IPS-18a (cell line): ENCODE results near the gene ECM1.
A peak's percentile ranks its signal among the peaks of the same experiment; 100 is the strongest.

Source experiments
- H3K27ac ChIP-seq: one replicate; pipeline ENCODE4 v1.5.1; 2013; ENCODE audit warnings: low read length
- H3K27me3 ChIP-seq: one replicate; pipeline ENCODE4 v1.6.1; 2013; ENCODE audit warnings: mild to moderate bottlenecking, low read length; ENCODE audit not compliant: control insufficient read depth, insufficient read depth
- H3K36me3 ChIP-seq: one replicate; pipeline ENCODE4 v1.6.1; 2013; ENCODE audit warnings: low read depth, low read length; ENCODE audit not compliant: control insufficient read depth
- H3K4me1 ChIP-seq: one replicate; pipeline ENCODE4 v1.6.1; 2013; ENCODE audit warnings: low read depth, low read length; ENCODE audit not compliant: control insufficient read depth
- H3K4me3 ChIP-seq: one replicate; pipeline ENCODE4 v1.5.1; 2013; ENCODE audit warnings: low read length
- H3K9ac ChIP-seq: one replicate; pipeline ENCODE4 v1.6.1; 2013; ENCODE audit warnings: mild to moderate bottlenecking, low read length, moderate library complexity
- H3K9me3 ChIP-seq: one replicate; pipeline ENCODE4 v1.6.1; 2013; ENCODE audit warnings: low read depth, low read length; ENCODE audit not compliant: control insufficient read depth

Gene ECM1

DNA sequence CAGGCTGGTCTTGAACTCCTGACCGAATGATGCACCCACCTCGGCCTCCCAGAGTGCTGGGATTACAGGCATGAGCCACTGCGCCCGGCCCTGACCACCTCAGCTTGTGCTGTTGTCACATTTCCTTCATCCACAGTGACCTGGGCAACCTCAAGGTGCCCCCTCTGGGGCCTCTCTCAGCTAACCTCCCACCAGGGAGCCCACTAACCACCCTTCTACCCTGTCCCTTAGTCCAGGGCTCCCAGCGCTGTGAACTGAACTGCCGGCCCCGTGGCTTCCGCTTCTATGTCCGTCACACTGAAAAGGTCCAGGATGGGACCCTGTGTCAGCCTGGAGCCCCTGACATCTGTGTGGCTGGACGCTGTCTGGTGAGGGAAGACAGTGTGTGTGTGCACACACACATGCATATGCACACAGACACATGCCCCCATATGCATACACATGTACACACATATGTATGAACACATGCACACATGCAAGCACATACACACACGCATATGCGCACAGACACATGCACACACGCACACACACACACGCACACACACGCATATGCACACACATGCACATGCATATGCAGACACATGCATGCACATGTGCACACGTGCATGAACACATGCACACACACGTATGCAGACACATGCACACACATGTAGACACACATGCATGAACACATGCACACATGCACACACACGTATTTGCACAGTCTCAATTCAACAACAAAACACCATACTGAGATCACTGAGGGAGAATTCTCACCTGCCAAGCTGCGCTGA lies 47.5 kb downstream of the ECM1 start:
- Histone ChIP-seq H3K9ac (no peak overlapping the region), H3K36me3 (no peaks in the 10 kb centered on the region), H3K4me3 (no peak overlapping the region), H3K27me3 (no peaks in the 10 kb centered on the region), H3K27ac (no peak overlapping the region), H3K4me1 (peaks cover 10% of the 10 kb centered on the region), H3K9me3 (no peaks in the 10 kb centered on the region)

DNA sequence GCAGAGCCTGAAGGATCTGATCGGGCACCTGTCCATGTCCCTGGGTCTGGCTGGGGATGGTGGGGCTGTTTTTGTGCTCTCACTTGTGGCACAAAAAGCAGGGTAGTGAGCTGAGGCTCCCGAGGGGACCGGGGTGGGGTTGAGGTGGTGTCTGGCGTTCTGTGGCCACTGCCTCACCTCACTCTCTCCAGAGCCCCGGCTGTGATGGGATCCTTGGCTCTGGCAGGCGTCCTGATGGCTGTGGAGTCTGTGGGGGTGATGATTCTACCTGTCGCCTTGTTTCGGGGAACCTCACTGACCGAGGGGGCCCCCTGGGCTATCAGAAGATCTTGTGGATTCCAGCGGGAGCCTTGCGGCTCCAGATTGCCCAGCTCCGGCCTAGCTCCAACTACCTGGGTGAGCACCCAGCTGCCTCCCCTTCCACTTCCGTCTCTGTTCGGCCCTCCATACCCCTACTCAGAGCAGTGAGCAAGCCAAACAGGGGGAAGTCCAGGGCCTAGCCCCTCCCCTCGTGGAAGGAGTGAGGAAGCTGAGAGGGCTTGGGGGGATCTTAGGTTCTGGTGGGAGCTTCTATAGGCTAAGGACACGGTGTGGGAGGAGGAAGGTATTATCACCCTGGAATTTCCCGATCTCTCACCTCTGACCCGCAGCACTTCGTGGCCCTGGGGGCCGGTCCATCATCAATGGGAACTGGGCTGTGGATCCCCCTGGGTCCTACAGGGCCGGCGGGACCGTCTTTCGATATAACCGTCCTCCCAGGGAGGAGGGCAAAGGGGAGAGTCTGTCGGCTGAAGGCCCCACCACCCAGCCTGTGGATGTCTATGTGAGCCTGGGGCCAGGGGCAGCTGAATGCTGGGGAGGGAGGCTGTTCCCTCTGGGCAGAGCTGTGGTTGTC lies 48.3 kb downstream of the ECM1 start:
- Histone ChIP-seq H3K36me3 (no peaks in the 10 kb centered on the region), H3K27me3 (no peaks in the 10 kb centered on the region), H3K4me1 (peaks cover 15% of the 10 kb centered on the region), H3K9ac (no peak overlapping the region), H3K27ac (no peak overlapping the region), H3K4me3 (no peak overlapping the region), H3K9me3 (no peaks in the 10 kb centered on the region)

DNA sequence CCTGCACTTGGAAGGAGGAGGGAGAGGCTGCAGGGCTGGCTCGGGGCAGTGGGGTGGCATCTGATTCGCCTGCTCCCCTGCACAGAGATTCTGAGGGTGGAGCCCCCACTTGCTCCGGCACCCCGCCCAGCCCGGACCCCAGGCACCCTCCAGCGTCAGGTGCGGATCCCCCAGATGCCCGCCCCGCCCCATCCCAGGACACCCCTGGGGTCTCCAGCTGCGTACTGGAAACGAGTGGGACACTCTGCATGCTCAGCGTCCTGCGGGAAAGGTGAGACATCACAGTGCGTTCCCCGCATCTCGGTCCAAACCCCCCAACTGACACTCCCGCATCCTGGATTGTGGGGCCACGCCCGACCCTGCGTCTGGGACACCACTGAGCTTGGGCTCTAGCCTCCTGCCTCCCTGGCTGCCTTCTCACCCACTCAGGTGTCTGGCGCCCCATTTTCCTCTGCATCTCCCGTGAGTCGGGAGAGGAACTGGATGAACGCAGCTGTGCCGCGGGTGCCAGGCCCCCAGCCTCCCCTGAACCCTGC lies 49.2 kb downstream of the ECM1 start:
- Histone ChIP-seq H3K9ac (no peak overlapping the region), H3K36me3 (no peaks in the 10 kb centered on the region), H3K27ac (no peak overlapping the region), H3K9me3 (no peaks in the 10 kb centered on the region), H3K27me3 (no peaks in the 10 kb centered on the region), H3K4me3 (no peak overlapping the region), H3K4me1 (peaks cover 9% of the 10 kb centered on the region)

DNA sequence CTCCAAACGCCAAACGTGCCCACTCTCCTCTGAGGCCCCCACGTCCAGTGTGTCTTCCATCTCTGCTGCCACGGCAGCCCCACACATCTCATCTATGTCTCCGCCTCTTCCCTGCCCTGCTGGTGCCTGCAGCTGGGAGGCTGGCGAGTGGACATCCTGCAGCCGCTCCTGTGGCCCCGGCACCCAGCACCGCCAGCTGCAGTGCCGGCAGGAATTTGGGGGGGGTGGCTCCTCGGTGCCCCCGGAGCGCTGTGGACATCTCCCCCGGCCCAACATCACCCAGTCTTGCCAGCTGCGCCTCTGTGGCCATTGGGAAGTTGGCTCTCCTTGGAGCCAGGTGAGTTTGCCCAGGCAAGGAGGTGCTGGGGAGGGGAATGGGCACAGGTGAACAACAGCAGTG lies 49.9 kb downstream of the ECM1 start:
- peaks cover 16% of the 10 kb centered on the region for H3K4me1 ChIP-seq
- no peaks in the 10 kb centered on the region for H3K9me3 ChIP-seq
- H3K27me3 ChIP-seq: no peaks in the 10 kb centered on the region
- no peak overlapping the region for H3K4me3 ChIP-seq
- no peaks in the 10 kb centered on the region for H3K36me3 ChIP-seq
- H3K9ac ChIP-seq: no peak overlapping the region
- H3K27ac ChIP-seq: no peak overlapping the region

DNA sequence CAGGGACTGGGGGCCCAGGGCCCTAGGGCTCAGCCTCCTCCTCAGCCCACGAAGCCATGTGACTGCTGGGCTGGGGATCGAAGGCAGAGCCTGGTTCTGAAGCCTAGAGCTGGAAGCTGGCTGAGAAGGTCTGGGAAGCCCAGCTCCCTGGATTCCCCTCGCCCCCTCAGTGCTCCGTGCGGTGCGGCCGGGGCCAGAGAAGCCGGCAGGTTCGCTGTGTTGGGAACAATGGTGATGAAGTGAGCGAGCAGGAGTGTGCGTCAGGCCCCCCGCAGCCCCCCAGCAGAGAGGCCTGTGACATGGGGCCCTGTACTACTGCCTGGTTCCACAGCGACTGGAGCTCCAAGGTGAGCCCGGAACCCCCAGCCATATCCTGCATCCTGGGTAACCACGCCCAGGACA lies 50.4 kb downstream of the ECM1 start:
- Histone ChIP-seq H3K27me3 (no peaks in the 10 kb centered on the region), H3K9ac (no peak overlapping the region), H3K4me1 (peaks cover 21% of the 10 kb centered on the region), H3K36me3 (no peaks in the 10 kb centered on the region), H3K4me3 (no peak overlapping the region), H3K9me3 (no peaks in the 10 kb centered on the region), H3K27ac (no peak overlapping the region)

DNA sequence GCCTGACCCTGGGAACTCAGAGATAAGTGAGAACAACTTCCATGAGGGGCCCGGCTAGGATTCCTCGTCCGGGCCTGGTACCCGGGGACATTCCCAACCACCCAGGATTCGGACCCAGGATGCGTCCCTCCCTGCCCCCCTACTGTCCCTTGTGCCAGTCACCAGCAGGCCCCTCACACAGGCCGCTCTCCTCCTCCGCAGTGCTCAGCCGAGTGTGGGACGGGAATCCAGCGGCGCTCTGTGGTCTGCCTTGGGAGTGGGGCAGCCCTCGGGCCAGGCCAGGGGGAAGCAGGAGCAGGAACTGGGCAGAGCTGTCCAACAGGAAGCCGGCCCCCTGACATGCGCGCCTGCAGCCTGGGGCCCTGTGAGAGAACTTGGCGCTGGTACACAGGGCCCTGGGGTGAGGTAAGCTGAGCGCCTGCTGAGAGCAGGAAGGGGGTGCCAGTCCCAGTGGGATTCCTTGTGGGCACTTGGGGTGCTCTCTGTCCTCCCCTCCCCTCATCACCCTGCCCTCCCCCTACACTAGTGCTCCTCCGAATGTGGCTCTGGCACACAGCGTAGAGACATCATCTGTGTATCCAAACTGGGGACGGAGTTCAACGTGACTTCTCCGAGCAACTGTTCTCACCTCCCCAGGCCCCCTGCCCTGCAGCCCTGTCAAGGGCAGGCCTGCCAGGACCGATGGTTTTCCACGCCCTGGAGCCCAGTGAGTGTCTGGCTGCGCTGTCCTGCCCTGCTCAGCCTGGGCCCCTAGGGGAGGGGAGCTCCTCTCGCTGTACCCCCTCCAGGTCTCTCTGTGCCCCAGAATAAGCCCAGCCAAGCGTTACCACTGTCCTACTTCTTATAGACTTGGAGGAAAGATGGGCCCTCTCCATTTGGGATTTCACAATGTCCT lies 51.1 kb downstream of the ECM1 start:
- Histone ChIP-seq H3K9me3 (no peaks in the 10 kb centered on the region), H3K4me3 (no peak overlapping the region), H3K27ac (no peak overlapping the region), H3K4me1 (peaks cover 28% of the 10 kb centered on the region), H3K9ac (no peak overlapping the region), H3K36me3 (no peaks in the 10 kb centered on the region), H3K27me3 (no peaks in the 10 kb centered on the region)

DNA sequence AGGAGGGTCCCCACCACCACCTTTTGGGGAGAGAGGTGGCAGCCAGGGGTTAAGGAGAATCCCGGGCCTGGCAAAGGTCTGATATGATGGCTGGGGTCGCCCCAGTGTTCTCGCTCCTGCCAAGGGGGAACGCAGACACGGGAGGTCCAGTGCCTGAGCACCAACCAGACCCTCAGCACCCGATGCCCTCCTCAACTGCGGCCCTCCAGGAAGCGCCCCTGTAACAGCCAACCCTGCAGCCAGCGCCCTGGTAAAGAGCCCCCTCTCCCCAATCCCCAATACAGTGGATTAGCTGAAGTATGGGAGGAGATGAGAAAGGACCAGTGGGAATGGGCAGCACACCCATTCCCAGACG lies 51.7 kb downstream of the ECM1 start:
- H3K4me1 ChIP-seq: peaks cover 28% of the 10 kb centered on the region
- no peaks in the 10 kb centered on the region for H3K27me3 ChIP-seq
- no peaks in the 10 kb centered on the region for H3K9me3 ChIP-seq
- H3K9ac ChIP-seq: no peak overlapping the region
- no peaks in the 10 kb centered on the region for H3K36me3 ChIP-seq
- H3K27ac ChIP-seq: no peak overlapping the region
- H3K4me3 ChIP-seq: no peak overlapping the region

DNA sequence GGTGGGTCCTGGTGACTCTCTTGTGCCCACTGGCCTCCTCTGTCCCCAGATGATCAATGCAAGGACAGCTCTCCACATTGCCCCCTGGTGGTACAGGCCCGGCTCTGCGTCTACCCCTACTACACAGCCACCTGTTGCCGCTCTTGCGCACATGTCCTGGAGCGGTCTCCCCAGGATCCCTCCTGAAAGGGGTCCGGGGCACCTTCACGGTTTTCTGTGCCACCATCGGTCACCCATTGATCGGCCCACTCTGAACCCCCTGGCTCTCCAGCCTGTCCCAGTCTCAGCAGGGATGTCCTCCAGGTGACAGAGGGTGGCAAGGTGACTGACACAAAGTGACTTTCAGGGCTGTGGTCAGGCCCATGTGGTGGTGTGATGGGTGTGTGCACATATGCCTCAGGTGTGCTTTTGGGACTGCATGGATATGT lies 52.1 kb downstream of the ECM1 start:
- Histone ChIP-seq H3K27me3 (no peaks in the 10 kb centered on the region), H3K36me3 (no peaks in the 10 kb centered on the region), H3K27ac (no peak overlapping the region), H3K4me1 (peaks cover 28% of the 10 kb centered on the region), H3K9ac (no peak overlapping the region), H3K4me3 (peak overlapping the region; percentile 78), H3K9me3 (no peaks in the 10 kb centered on the region)

DNA sequence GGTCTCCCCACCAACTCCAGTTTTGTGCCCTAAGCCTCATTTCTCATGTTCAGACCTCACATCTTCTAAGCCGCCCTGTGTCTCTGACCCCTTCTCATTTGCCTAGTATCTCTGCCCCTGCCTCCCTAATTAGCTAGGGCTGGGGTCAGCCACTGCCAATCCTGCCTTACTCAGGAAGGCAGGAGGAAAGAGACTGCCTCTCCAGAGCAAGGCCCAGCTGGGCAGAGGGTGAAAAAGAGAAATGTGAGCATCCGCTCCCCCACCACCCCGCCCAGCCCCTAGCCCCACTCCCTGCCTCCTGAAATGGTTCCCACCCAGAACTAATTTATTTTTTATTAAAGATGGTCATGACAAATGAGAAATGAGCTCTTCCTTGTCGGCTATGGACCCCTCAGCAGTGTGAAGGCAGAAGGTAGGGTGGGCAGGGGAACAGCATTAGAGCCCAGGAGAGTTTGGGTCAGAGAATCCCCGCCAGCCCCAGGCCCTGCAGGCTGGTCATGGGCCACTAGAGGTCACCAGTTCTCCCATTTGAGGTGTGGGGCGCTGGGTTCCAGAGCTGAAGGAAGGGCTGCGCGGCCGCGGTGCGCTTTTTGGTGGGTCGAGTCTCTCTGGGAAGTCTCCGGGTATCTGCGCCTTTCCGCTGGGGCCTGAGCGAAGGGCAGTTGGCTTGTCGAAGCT lies 52.8 kb downstream of the ECM1 start:
- Histone ChIP-seq H3K27ac (peak overlapping the region; percentile 87), H3K9me3 (no peaks in the 10 kb centered on the region), H3K27me3 (no peaks in the 10 kb centered on the region), H3K36me3 (no peaks in the 10 kb centered on the region), H3K4me1 (peaks cover 28% of the 10 kb centered on the region), H3K4me3 (peak overlapping the region; percentile 78), H3K9ac (peak overlapping the region; percentile 86)

DNA sequence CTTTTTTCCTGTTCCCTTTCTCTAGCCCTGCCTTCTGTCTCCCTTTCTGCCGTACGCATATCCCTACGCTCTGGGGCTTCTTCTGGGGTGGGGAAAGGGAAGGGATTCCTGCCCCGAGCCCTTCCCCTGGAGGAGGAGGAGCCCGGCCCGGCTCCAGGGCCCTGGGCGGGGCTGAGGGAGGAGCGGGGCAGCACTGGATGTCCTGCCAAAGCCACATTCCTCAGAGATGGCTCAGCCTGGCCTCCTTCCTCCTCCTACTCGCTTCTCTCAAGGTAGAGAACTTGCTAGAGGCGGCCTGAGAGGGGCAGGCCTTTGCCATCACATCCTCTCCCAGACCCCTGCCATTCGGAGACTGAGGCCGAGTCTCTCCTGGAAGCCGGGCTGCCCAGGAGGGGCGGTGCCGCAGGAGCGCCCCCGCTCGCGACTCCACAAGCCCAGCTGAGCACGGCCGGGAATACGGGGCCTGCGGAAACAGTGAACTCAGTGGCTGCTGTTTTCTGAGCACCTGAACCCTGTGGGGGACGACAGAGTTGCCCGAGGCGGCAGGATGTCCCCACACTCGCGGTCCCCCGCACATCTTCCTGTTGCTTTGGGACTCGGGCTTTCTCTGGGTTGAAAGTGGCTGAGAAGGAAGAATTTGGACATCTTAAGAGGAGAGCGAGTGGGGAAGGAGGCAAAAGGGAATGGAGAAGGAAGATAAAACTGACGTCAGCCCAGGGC lies 53.5 kb downstream of the ECM1 start:
- Histone ChIP-seq H3K4me1 (peaks cover 30% of the 10 kb centered on the region), H3K9me3 (no peaks in the 10 kb centered on the region), H3K36me3 (no peaks in the 10 kb centered on the region), H3K27me3 (no peaks in the 10 kb centered on the region), H3K27ac (peak overlapping the region; percentile 87), H3K9ac (peak overlapping the region; percentile 86), H3K4me3 (peak overlapping the region; percentile 78)
